Measurements from ENCODE around the gene ATG7.
"Not testable (repeated sequence)": the region's sequence is repeated elsewhere in the genome, so short reads cannot be mapped to it uniquely, and the experiment has no call there.

The ATG7 gene

DNA sequence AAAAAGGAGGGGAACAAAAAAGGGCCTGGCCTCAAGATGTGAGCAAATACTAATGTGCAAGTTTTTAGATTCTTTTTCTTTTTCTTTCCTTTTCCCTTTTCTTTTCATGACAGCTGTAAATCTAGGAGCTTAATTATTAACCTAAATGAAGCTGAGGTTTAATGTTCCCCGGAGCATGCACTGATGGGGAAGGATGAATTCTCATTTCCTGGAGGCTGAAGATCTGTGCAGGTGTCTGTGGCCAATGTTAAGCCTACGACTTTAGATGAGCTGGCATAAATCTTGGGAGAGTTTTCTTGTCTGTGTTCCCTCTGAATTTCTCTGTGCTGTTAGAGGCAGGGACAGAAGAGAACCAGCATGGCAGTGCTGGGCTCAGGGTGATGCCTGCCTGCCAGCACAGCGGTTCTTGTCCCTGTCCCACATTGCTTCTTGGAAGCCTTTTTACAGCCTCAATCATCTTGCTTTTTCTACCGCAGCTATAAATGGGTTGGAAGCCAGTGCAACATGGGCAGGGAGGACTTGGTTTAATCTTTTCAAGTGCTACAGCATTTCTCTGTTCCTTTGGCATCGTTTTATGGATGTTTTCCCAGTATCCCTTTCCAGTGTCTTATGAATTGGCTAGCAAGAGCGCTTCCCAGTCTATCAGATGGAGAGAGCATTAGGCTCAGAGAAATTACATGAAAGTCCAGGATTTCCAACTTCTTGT lies 119.1 kb downstream of the ATG7 start:
- no peak for DNase-seq

DNA sequence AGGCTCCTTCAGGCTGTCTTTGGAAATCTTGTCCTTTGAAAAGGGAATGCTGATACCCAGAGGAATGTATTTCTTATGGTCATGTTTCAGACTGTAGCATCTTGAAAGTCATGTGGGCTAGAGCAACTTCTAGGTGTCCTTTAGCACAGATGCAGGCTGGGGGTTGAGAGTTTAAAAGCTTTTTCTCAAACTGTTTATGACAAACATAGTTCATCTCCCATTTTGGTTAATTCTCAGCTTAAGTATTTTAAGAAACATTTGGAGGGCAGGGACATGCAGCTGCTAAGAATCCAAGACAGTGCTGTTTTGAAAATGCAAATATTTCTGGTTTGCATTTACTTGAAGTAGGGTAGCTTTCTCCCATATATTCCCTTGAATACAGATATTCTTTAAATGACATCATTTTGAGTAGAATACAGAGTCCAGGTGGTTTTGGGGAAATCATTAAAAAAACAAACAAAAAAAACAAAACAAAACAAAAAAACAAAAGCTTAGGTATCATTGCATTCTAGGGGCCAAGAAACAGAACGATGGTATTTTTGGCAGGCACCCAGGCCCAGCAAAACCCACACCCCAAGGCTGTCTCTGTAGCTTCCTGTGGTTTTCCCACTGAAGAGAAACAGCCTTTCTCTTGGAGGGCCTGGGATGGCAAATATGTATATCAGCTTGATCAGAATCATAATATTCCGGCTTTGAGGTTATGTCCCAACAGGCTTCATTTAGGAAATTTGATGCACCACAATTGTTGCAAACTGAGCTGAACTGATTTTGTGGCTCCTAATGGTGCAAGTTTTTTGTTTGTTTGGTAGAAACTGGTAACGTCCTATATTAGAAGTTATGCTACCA lies 120.0 kb downstream of the ATG7 start:
- DNase-seq, result peak; percentile 19

DNA sequence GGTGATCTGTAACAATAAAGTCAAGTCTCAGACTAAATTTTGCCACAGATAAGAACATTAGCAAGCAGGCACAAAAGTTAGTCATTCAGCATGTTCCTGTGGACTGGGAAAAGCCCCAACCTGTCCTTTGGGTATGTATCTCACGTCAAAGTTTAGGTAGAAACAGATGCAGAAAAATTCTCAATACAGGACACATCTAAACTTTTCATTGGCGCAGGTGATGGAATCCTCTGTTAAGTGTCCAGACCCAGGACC lies 120.6 kb downstream of the ATG7 start:
- no peak for DNase-seq

DNA sequence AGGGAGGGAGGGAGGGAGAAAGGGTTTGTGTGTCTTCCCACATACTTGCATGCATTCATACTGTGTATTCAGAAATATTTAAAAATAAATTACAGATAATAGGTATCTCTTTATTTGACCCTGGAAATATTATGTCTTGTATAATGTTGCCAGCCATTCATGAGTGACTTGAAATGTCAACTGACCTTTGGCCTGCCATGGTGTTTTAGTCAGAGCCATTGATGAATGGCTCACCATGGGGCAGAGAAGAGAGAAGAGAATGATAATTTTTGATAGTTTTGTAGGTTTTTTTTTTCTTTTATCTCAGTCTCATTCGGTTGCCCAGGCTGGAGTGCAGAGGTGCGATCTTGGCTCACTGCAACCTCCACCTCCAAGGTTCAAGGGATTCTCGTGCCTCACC lies 121.2 kb downstream of the ATG7 start:
- no peak for DNase-seq

DNA sequence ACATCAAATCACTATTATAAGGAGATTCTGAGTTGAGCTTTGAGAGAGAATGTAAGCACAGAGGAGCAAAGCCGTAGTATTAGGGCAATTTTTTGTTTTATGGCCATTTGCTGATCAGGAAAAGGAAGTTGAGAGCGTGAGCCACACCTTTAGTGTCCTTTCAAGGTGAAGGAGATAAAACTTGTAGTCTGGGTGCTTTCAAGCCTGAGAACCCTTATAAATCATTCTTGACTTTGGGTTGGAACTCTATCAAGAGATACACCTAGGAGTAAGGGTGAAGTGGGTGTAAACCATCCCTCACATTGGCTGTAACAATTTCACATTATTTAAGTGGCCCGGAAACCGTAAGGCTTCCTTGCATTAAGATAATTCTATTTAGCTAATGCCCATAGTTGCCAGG lies 122.2 kb downstream of the ATG7 start:
- no peak for DNase-seq

DNA sequence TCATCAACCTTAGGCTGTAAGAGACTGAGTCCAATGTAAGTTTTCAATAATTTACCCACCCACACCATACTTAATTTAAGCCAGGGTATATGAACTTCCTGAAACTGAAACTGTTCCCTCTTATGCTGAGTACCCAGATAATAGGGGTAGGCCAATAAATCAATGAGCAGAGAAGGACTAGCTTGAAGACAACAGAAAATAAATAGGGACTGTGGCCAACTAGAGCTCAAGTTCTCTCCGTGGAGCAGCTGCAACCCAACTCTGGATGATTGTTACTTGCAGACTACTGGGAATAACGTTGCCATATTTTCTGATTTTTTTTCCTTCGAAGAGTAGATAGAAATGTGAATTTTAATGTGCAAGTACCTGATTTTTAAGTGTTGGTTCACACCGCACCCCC lies 128.0 kb downstream of the ATG7 start:
- DNase-seq, result no peak

DNA sequence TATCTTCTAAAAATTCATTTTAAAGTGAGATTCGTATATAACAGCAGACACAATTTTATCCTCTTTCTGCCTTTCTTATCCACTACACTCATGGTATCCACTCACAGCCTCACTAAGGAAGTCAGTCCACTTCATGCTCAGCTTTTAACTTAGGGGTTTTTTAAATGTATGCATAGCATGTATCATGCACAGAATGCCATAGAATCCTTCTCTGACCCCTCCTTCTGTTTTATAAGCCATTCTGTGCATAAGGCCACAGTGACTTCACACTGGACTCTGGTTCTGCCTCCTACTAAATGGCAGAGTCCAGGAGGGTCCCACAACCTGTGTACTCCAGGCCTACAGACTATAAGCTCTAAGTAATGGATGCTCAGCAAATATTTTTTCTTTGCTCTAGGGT lies 129.2 kb downstream of the ATG7 start:
- DNase-seq, result no peak

DNA sequence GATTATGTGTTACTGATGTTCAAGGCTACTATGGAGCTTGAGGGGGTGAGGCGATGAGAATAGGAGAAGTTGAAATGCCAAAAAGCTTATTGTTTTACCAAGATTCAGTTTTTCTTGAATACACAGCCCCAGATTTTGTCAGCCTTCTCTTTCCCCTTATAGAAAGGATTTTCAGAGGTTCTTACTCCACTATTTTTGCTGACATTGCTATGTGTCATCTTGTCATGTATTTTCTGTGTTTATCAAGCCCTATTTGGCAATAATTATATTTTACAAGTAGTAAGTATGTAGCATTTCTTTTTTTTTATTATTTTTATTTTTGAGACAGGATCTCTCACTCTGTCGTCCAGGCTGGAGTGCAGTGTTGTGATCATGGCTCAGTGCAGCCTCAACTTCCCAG lies 133.1 kb downstream of the ATG7 start:
- no peak for DNase-seq

DNA sequence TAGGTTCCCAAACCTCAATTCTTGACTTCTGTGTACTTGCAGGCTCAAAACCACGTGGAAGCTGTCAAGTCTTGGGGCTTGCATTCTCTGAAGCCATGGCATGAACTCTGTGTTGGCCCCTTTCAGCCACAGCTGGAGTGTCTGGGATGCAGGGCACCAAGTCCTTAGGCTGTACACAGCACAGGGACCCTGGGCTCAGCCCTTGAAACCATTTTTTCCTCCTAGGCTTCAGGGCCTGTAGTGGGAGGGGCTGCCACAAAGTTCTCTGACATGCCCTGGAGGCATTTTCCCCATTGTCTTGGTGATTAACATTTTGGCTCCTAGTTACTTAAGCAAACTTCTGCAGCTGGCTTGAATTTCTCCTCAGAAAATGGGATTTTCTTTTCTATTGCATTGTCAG lies 135.4 kb downstream of the ATG7 start:
- no peak for DNase-seq

DNA sequence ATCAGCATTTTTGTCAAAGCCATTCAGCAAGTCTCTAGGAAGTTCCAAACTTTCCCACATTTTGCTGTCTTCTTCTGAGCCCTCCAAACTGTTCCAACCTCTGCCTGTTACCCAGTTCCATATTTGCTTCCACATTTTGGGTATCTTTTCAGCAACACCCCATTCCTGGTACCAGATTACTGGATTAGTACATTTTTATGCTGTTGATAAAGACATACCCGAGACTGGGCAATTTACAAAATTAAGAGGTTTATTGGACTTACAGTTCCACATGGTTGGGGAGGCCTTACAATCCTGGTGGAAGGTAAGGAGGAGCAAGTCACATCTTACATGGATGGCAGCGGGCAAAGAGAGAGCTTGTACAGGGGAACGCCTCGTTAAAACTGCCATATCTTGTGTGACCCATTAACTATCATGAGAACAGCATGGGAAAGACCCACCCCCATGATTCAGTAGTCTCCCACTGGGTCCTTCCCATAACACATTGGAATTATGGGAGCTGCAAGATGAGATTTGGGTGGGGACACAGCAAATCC lies 136.2 kb downstream of the ATG7 start:
- not testable (repeated sequence) for DNase-seq

DNA sequence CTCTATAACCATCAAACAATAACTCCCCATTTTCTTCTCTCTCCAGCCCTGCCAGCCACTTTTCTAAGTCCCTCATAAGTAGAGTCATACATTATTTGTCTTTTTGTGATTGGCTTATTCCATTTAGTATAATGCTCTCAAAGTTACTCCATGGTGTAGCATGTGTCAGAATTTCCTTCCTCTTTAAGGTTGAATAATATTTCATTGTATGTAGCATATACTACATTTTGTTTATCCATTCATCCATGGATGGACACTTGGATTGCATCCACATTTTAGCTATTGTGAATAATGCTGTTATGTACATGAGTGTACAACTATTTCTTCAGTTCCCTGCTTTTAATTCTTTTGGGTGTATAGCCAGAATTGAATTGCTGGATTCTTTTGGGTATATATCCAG lies 138.4 kb downstream of the ATG7 start:
- DNase-seq, result no peak

DNA sequence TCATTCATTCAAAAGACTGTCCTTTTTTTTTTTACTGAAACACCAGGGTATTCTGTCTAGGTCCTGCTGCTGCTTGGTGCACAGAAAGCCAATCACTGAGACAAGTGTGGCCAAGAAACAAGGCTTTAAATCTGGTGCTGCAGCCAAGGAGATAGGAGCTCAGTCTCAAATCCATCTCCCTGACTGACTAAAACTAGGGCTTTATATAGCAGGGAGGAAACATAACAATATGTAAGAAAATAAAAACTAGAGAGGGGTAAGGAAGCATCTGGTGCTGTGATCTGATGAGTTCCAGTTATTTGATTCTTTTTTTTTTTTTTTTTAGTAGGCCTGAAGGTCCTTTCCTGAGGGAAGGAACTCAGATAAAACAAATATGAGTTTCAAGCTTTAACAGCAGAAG lies 139.8 kb downstream of the ATG7 start:
- no peak for DNase-seq

DNA sequence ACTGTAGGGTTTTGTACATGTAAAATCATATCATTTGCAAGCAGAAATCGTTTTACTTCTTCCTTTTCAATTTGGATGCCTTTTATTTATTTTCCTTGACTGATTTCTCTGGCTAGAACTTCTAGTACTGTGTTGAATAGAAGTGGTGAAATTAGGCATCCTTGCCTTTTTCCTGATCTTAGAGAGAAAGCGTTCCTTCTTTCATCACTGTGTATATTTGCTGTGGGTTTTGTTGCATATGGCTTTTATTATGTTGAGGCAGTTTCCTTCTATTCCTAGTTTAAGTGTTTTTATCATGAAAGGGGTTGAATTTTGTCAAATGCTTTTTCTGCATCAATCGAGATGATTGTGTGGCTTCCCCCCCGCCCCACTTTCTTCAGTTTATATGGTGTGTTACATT lies 140.9 kb downstream of the ATG7 start:
- no peak for DNase-seq

DNA sequence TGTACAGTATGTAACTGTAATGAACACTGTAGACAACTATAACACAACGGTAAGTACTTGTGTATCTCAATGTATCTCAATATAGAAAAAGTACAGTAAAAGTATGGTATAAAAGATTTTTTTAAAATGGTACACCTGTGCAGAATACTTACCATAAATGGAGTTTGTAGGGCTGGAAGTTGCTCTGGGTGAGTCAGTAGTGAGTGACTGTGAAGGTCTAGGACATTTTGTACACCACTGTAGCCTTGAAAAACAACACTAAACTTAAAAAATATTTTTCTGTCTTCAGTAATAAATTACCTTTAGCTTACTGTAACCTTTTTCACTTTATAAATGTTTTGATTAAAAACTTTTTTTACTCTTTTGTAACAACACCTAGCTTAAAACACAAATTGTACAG lies 142.9 kb downstream of the ATG7 start:
- no peak for DNase-seq

DNA sequence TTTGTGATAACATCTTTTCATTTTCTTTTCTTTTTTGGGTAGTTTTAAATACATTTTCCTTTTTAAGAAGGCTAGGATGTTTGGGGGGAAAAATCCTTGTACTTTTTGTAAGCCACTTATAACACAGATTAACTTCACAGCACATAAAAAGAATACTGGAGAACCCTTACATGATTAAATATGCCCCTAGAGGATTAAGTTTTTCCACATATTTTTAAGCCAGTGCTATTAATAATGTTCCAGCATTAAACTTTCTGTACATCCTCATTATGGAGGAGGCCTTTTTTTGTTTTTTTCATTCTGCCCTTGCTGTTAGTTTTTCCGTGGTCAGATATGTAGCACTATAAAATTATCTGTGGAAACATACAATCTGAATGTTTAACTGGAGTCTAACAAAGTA lies 147.9 kb downstream of the ATG7 start:
- no peak for DNase-seq

DNA sequence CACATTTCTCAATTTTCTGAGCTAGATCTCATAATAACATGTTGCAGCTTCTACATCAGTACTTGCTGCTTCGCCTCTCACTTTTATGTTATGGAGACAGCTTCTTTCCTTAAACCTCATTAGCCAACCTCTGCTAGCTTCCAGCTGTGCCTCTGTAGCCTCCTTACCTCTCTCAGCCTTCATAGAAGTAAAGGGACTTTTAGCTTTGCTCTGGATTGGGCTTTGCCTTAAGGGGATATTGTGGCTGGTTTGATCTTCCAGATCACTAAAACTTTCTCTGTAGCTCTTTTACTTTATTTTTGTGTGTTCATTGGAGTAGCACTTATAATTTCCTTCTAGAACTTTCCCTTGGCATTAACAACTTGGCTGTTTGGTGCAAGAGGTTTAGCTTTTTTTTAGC lies 150.1 kb downstream of the ATG7 start:
- DNase-seq, result no peak

DNA sequence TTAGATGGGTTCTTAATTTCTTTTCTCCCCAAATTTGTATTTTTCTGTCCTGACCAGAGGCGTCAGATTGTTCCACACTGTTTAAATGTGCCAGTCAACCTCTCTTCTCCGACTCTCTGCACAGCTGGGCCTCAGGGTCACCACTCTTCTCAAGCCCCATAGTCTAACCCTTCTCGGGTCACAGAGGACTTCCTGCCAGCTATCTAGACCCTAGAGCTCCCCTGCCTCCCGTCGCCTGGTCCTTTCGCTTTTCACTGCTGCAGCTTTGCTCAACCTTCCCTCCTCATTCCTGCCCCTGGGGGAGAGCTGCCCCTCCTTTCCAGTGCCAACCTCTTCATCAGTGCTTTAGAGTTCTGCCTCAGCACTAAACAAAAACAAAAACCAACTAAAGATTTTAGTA lies 151.7 kb downstream of the ATG7 start:
- DNase-seq, result no peak

DNA sequence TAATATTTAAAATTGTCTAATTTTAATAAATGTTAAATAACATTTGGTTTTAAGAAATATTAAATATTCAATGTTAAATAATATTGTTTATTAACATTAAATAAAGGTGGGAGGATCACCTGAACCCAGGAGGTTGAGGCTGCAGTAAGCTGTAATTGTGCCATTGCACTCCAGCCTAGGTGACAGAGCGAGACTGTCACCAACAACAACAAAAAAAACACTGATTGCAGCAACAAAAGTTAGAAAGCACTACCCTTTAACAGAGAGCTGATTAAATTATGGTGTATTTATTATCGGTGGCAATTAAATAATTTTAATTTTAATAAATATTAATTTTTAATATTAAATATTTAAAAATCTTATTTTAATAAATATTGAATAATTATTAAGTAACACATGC lies 152.1 kb downstream of the ATG7 start:
- no peak for DNase-seq

DNA sequence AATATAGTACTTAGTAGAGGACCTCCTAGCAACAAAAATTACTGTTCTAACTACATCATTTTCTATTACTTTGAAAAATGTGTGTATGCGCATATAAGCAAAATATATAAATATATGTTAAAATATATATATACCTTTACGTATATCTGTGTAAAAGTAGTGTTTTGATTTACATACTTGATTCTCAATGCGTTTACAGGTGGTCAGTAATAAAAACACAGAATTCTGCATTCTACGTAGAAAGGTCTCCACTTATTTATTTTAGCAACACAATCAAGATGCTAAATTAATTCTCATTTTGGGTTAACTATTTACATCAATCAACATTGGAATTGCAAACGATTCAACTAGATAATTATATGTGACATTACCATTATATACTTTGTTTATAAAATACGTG lies 158.0 kb downstream of the ATG7 start:
- DNase-seq, result no peak

DNA sequence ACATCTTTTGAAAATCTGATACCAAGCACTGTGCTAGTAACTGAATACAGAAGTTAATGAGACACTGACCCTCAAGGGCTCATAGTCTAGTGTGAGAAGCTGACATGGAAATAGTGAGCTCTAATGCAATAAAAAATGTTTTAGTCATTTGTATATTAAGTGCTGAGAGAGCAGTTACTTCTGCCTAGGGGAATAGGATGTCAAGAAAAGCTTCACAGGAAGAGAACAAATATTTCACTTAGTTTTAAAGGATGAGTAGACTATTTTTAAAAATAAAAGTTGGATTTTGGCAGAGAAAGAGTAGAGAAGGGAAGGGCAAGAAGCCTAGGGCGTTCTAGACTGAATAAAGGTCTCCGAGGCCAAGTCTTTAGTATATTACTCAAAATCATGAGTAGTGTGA lies 158.4 kb downstream of the ATG7 start:
- no peak for DNase-seq

DNA sequence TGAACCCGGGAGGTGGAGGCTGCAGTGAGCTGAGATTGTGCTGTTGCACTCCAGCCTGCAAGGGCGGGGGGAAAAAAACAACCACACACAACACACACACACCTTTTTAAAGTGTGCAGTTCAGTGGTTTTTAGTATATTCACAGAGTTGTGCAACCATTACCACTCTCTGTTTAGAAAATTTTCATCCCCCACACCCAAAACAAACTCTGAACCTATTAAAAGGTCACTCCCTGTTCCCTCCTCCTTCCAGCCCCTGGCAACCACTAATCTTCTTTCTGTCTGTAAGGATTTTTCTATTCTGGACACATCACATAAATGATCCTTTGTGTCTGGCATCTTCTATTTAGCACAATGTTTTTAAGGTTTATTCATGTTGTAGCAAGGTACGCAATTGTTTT lies 159.1 kb downstream of the ATG7 start:
- DNase-seq, result no peak

DNA sequence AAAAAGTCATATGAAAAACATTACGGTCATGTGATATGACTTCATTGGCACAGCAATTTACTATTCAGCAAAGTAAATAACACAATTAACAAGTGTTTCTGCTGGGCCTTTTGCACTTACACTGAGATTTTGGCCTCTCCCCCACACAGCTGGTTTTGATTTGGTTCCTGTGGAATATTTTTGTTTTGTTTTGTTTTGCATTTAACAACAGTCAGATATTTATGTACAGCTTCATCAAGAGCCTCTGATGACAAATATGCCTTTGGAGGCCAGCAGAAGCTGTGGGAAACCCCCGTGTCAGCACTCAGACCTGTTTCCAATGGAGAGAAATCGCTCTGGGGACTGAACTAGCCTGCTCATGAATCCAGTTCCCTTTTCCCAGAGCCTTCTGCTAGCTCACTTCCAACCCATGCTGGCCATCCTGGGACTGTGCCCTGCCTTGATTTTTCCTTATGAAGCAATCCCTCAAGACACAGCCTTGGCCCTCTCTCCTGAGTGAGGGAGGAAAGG lies 161.9 kb downstream of the ATG7 start:
- DNase-seq, result peak; percentile 40

DNA sequence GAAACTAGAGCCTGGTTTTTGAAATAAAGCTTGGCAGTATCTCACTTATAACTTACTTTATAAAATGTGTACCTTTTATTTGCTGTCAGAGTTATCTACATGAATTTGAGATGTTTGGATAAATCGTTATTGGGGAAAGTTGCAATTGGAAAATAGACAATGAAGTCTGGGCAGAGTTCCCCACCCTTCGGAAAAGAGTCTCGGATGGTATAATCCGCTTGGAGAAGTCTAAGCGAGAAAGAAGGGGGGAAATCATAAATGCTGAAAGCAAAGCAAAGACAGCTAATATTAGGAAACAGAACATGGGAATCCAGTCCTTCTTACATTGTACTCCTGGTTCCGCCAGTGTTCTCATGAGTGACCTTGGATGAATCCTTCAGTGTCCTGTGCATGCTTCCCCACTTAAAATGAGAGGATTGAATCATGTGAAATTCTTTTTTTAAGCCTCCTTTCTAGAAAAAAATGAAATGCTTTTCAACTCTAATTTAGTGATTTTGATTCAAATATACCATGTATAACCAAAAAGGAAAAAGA lies 162.4 kb downstream of the ATG7 start:
- DNase-seq, result no peak

DNA sequence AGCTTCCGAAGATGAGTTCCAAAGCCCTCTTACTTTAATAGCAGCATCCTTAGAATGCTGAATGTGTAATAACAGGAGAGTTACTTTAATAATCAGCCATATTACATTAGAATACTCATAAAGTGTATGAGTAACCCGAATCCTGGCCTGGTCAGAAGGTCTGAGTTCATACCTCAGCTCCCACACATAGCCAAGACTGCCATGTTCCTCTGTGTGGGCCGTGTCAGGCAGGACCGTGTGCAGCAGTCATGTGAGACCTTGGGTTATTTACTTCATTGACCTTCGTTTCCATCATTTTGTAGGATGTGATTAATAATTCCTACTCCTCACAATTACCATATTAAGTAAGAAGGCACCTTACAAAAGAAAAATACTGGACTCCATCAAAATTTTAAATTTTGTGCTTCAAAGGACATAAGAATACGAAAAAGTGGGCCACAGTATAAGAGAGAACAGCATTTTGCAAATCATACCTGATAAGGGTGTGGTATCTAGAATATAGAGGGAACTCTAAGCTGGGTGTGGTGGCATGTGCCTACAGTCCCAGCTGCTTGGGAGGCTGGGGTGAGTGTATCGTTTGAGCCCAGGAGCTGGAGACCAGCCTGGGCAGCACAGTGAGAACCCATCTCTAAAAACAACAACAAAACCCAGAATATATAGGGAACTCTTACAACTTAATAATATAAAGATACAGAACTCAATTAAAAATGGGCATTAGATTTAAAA lies 163.4 kb downstream of the ATG7 start:
- DNase-seq, result no peak
